GM23248 (cell line): Measurements from ENCODE around the gene SDK2. TPM values are rescaled to one million over a fixed set of nuclear protein-coding genes. Genes with fewer than 3 reads are reported as not detected.

Experiments
- DNase-seq: peaks from one replicate; pipeline ENCODE4 v3.0.0-alpha.2; 2015
- H2AFZ ChIP-seq: fragments of 200-600 bp; sonication (generic); 2 replicates; pipeline ENCODE4 v1.6.1; 2016; ENCODE audit warnings: antibody characterized with exemption
- H3F3A ChIP-seq: fragments of 200-600 bp; sonication (generic); 2 replicates; pipeline ENCODE4 v1.6.1; 2016; ENCODE audit warnings: mild to moderate bottlenecking, antibody characterized with exemption, mixed run types; ENCODE audit not compliant: insufficient read depth
- H3K27ac ChIP-seq: fragments of 200-600 bp; sonication (generic); 2 replicates; pipeline ENCODE4 v1.5.1; 2016; ENCODE audit warnings: mild to moderate bottlenecking
- H3K27me3 ChIP-seq: fragments of 200-600 bp; sonication (generic); replicated peaks from 2 replicates; pipeline ENCODE4 v1.6.1; 2016; ENCODE audit warnings: mild to moderate bottlenecking; ENCODE audit not compliant: insufficient read depth
- H3K36me3 ChIP-seq: fragments of 200-600 bp; sonication (generic); 2 replicates; pipeline ENCODE4 v1.6.1; 2016; ENCODE audit warnings: low read depth, mild to moderate bottlenecking
- H3K4me1 ChIP-seq: fragments of 200-600 bp; sonication (generic); 2 replicates; pipeline ENCODE4 v1.6.1; 2016; ENCODE audit warnings: mild to moderate bottlenecking; ENCODE audit not compliant: insufficient read depth
- H3K4me2 ChIP-seq: fragments of 200-600 bp; sonication (generic); one replicate; pipeline ENCODE4 v1.6.1; 2016; ENCODE audit warnings: mild to moderate bottlenecking; ENCODE audit not compliant: unreplicated experiment
- H3K4me3 ChIP-seq: fragments of 200-600 bp; sonication (generic); 2 replicates; pipeline ENCODE4 v1.5.1; 2016; ENCODE audit warnings: mild to moderate bottlenecking
- H3K79me2 ChIP-seq: fragments of 200-600 bp; sonication (generic); 2 replicates; pipeline ENCODE4 v1.6.1; 2016; ENCODE audit warnings: mild to moderate bottlenecking; ENCODE audit not compliant: insufficient read depth
- H3K9ac ChIP-seq: fragments of 200-600 bp; sonication (generic); 2 replicates; pipeline ENCODE4 v1.6.1; 2016; ENCODE audit warnings: mild to moderate bottlenecking
- H3K9me2 ChIP-seq: fragments of 200-600 bp; sonication (generic); 2 replicates; pipeline ENCODE4 v1.6.1; 2016; ENCODE audit warnings: mixed run types, mild to moderate bottlenecking, moderate library complexity; ENCODE audit not compliant: insufficient read depth
- H3K9me3 ChIP-seq: fragments of 200-600 bp; sonication (generic); one replicate; pipeline ENCODE4 v1.6.1; 2017; ENCODE audit warnings: low read depth
- H4K20me1 ChIP-seq: fragments of 200-600 bp; sonication (generic); 2 replicates; pipeline ENCODE4 v1.6.0; 2016; ENCODE audit not compliant: insufficient read depth
- EZH2 ChIP-seq: fragments of 200-600 bp; sonication (generic); IDR thresholded peaks from 2 replicates; pipeline ENCODE4 v1.6.1; 2018; ENCODE audit warnings: antibody characterized with exemption, mild to moderate bottlenecking; ENCODE audit not compliant: insufficient read depth, poor library complexity, severe bottlenecking
- EZH2phosphoT487 ChIP-seq: fragments of 200-600 bp; sonication (generic); IDR thresholded peaks from 2 replicates; pipeline ENCODE4 v1.6.1; 2018; ENCODE audit warnings: antibody characterized with exemption, moderate library complexity, mild to moderate bottlenecking, low read depth; ENCODE audit not compliant: insufficient read depth
- WGBS, 2 experiments: methylation state at CpG; one replicate each; pipeline ENCODE4 v1.1.6; 2015 to 2017; ENCODE audit warnings: low lambda C conversion rate in 2 of 2, low coverage in 1 of 2; ENCODE audit errors: missing lambda C conversion rate in 2 of 2; 5-methylcytosine and 5-hydroxymethylcytosine counted together
- in situ Hi-C: fragments of 300-500 bp; cut with MboI; formaldehyde crosslinking; loops from 2 replicates; pipeline ENCODE4 v1.15.0; 2020
- polyA plus RNA-seq: library from polyadenylated mRNA; unstranded; fragments of >200 nt; fragmentation: Nextera tagmentation; extraction: Ambion mirVana; gene quantifications from 2 replicates; pipeline ENCODE4 v1.2.1, GENCODE V29; 2016
- total RNA-seq: library from RNA; depleted of rRNA; stranded (reverse); fragments of >200 nt; shearing (Covaris generic); gene quantifications from 2 replicates; pipeline ENCODE4 v1.2.3, GENCODE V29; 2014

The SDK2 gene
- total and polyA plus RNA-seq, 2 experiments from 2014 or later, result under 0.01 to 0.03 TPM

DNA sequence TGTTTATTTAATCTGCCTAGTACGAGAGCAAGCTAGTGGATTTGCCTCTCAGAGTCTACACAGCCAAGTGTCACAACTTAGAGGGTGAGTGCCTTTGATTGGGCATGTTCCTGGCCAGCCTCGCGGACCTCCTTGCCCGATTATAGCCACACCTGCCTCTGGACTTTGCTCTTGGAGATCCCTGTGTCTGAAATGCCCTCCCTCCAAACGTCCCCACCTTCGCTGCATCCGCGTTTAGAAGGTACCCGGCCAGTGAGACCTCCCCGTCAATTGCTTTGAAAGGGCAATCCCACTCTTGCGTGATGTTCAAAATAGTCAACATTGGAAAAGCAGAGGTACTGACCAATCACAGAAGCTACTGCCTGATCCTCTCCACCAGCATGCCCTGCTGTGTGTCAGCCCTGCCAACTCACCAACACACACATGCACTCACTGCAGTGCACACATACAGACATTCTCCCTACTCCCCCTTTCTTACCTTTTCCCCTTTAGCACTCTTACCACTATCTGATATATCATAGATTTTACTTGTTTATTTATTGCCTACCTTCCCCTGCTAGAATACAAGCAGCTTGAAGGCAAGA, 6.5 kb upstream of the SDK2 start:
- no peak overlapping the region for H3K27ac ChIP-seq
- no peak for DNase-seq
- H3F3A ChIP-seq, result no peaks in the 10 kb centered on the region
- no peaks in the 10 kb centered on the region for H3K4me1 ChIP-seq
- in situ Hi-C loops, result no loop called here
- H3K36me3 ChIP-seq, result no peaks in the 10 kb centered on the region
- no peaks in the 10 kb centered on the region for H4K20me1 ChIP-seq
- H2AFZ ChIP-seq, result no peak overlapping the region
- H3K9me2 ChIP-seq, result no peaks in the 10 kb centered on the region
- no peak overlapping the region for H3K4me2 ChIP-seq
- no peak for TF ChIP-seq EZH2
- no peak for TF ChIP-seq EZH2phosphoT487
- no peak overlapping the region for H3K9ac ChIP-seq
- no peaks in the 10 kb centered on the region for H3K9me3 ChIP-seq
- no peaks in the 10 kb centered on the region for H3K79me2 ChIP-seq
- H3K4me3 ChIP-seq, result no peak overlapping the region
- peaks cover 22% of the 10 kb centered on the region for H3K27me3 ChIP-seq
- WGBS, 2 experiments, result 66 to 69% methylated on average over 11 of the region's 11 CpGs

DNA sequence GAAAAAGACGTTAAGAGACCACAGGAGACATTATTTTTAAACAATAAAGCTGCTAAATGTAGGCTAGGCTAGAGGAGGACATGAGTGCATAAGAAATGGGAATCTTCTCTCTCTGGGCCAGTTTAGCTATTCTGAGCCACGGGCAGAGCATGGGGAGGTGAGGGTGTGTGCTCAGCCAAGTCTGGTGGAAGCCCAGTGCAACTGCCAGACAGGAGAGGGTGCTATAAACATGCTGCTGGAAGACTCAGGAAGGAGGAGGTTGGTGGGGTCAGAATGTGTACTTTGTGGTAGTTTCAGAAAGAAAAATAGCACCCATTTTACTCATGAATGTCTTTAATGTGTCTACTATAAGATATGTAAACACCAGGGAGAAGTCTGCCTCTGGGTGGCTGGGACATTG, 5.9 kb upstream of the SDK2 start:
- no peaks in the 10 kb centered on the region for H4K20me1 ChIP-seq
- TF ChIP-seq EZH2, result no peak
- TF ChIP-seq EZH2phosphoT487, result no peak
- H2AFZ ChIP-seq, result no peak overlapping the region
- no peak overlapping the region for H3K9ac ChIP-seq
- no peak overlapping the region for H3K4me3 ChIP-seq
- in situ Hi-C loops, result no loop called here
- H3K27me3 ChIP-seq, result peaks cover 28% of the 10 kb centered on the region
- H3K4me1 ChIP-seq, result no peaks in the 10 kb centered on the region
- H3K4me2 ChIP-seq, result no peak overlapping the region
- 35 to 42% methylated on average over 2 of the region's 2 CpGs for WGBS, 2 experiments
- H3K79me2 ChIP-seq, result no peaks in the 10 kb centered on the region
- H3K9me2 ChIP-seq, result no peaks in the 10 kb centered on the region
- H3K36me3 ChIP-seq, result no peaks in the 10 kb centered on the region
- H3K9me3 ChIP-seq, result no peaks in the 10 kb centered on the region
- DNase-seq, result no peak
- H3F3A ChIP-seq, result no peaks in the 10 kb centered on the region
- H3K27ac ChIP-seq, result no peak overlapping the region

DNA sequence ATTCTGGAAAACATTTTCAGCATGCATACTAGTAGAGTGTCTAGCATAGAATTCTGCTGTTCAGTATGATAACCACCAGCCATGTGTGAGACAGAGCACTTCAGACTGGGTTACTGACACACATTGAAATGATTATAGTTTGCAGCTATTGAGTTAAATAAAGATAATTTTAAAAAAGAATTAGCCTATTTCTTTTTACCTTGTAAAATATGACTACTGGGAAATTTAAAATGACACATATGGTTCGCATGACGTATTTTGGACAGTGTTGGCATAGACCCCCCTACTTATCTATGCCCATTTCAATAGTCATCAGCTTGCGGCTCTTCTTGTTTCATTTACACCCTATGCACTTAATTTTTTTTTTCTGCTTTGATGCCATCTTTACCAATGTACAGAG, 4.7 kb upstream of the SDK2 start:
- Histone ChIP-seq H3K36me3 (no peaks in the 10 kb centered on the region), H3K9ac (no peak overlapping the region), H3K27ac (no peak overlapping the region), H3K9me3 (no peaks in the 10 kb centered on the region), H3K79me2 (no peaks in the 10 kb centered on the region), H3F3A (no peaks in the 10 kb centered on the region), H3K27me3 (peaks cover 32% of the 10 kb centered on the region), H3K4me2 (no peak overlapping the region), H3K4me3 (no peak overlapping the region), H2AFZ (no peak overlapping the region), H3K4me1 (no peaks in the 10 kb centered on the region), H4K20me1 (no peaks in the 10 kb centered on the region), H3K9me2 (no peaks in the 10 kb centered on the region)
- no peak for TF ChIP-seq EZH2phosphoT487
- no peak for TF ChIP-seq EZH2
- in situ Hi-C loops, result no loop called here
- WGBS, 2 experiments, result 51 to 55% methylated on average over 3 of the region's 3 CpGs
- DNase-seq, result no peak

GRCh38 chr17:73648543-73648820, 4.2 kb upstream of the SDK2 start:
- Histone ChIP-seq H3K79me2 (no peaks in the 10 kb centered on the region), H3K4me3 (no peak overlapping the region), H3K9me3 (no peaks in the 10 kb centered on the region), H2AFZ (no peak overlapping the region), H3K27me3 (peaks cover 32% of the 10 kb centered on the region), H3K27ac (no peak overlapping the region), H4K20me1 (no peaks in the 10 kb centered on the region), H3F3A (no peaks in the 10 kb centered on the region), H3K9me2 (no peaks in the 10 kb centered on the region), H3K36me3 (no peaks in the 10 kb centered on the region), H3K4me2 (no peak overlapping the region), H3K4me1 (no peaks in the 10 kb centered on the region), H3K9ac (no peak overlapping the region)
- WGBS, 2 experiments, result 73 to 78% methylated on average over 3 of the region's 3 CpGs
- no peak for DNase-seq
- no peak for TF ChIP-seq EZH2
- no peak for TF ChIP-seq EZH2phosphoT487
- in situ Hi-C loops, result no loop called here

GRCh38 chr17:73647772-73648542, 3.7 kb upstream of the SDK2 start:
- H3K9me2 ChIP-seq, result no peaks in the 10 kb centered on the region
- no peaks in the 10 kb centered on the region for H4K20me1 ChIP-seq
- H3K36me3 ChIP-seq, result no peaks in the 10 kb centered on the region
- TF ChIP-seq EZH2 (no peak), EZH2phosphoT487 (no peak)
- no peak overlapping the region for H3K9ac ChIP-seq
- H3K4me3 ChIP-seq, result no peak overlapping the region
- H3K4me2 ChIP-seq, result no peak overlapping the region
- H3K79me2 ChIP-seq, result no peaks in the 10 kb centered on the region
- no peaks in the 10 kb centered on the region for H3F3A ChIP-seq
- H2AFZ ChIP-seq, result no peak overlapping the region
- no peak overlapping the region for H3K27ac ChIP-seq
- no peaks in the 10 kb centered on the region for H3K9me3 ChIP-seq
- WGBS, 2 experiments, result 62 to 65% methylated on average over 12 of the region's 12 CpGs
- peaks cover 35% of the 10 kb centered on the region for H3K27me3 ChIP-seq
- no peak for DNase-seq
- H3K4me1 ChIP-seq, result no peaks in the 10 kb centered on the region
- in situ Hi-C loops, result no loop called here
